GM12878 (cell line): ENCODE measurements around the gene SNAI1. TPM values are rescaled to one million over a fixed set of nuclear protein-coding genes. Genes with fewer than 3 reads are reported as not detected.

Experiments used
- ATF7 ChIP-seq: fragments of 450-650 bp; IDR thresholded peaks from 2 replicates; pipeline ENCODE4 v1.6.1; 2016; ENCODE audit warnings: low read depth, mild to moderate bottlenecking
- BHLHE40 ChIP-seq, 2 experiments: fragments of 450-650 bp in 1 of 2; IDR thresholded peaks; 2 replicates each; pipeline ENCODE4 v1.6.1; 2011 to 2017; ENCODE audit warnings: low read depth in 2 of 2, borderline replicate concordance in 1 of 2, improper control_type of control experiment in 1 of 2, low read length in 1 of 2, mild to moderate bottlenecking in 1 of 2
- CBX5 ChIP-seq: sonication (generic); IDR thresholded peaks from 2 replicates; pipeline ENCODE4 v1.6.1; 2016; ENCODE audit warnings: low read depth, moderate library complexity, mild to moderate bottlenecking, inconsistent platforms
- CHD1 ChIP-seq: IDR thresholded peaks from 2 replicates; pipeline ENCODE4 v1.6.1; 2012; ENCODE audit warnings: low read depth, low read length, improper control_type of control experiment
- EED ChIP-seq: sonication (generic); IDR thresholded peaks from 2 replicates; pipeline ENCODE4 v1.6.1; 2016; ENCODE audit warnings: antibody characterized with exemption, low read depth
- ESRRA ChIP-seq: IDR thresholded peaks from 2 replicates; pipeline ENCODE4 v1.6.1; 2012; ENCODE audit warnings: mild to moderate bottlenecking, low read length, improper control_type of control experiment
- EZH2 ChIP-seq: IDR thresholded peaks from 2 replicates; pipeline ENCODE4 v1.6.1; 2012; ENCODE audit warnings: low read depth, mild to moderate bottlenecking, control low read depth, inconsistent platforms, low read length, borderline replicate concordance; ENCODE audit not compliant: control insufficient read depth
- HCFC1 ChIP-seq: fragments of 150-350 bp; IDR thresholded peaks from 2 replicates; pipeline ENCODE4 v1.6.1; 2014; ENCODE audit warnings: low read length
- HDAC6 ChIP-seq: fragments of 200-600 bp; sonication (generic); IDR thresholded peaks from one replicate; pipeline ENCODE4 v1.8.0; 2017; ENCODE audit warnings: antibody characterized with exemption; ENCODE audit not compliant: unreplicated experiment
- IKZF2 ChIP-seq, 2 experiments: fragments of 450-650 bp; IDR thresholded peaks; 2 replicates each; pipeline ENCODE4 v1.6.1; 2017; ENCODE audit warnings: mild to moderate bottlenecking in 2 of 2, moderate library complexity in 2 of 2
- KDM1A ChIP-seq: fragments of 200-600 bp; sonication (generic); IDR thresholded peaks from 2 replicates; pipeline ENCODE4 v1.6.1; 2016; ENCODE audit warnings: borderline replicate concordance
- MYC ChIP-seq: IDR thresholded peaks from 2 replicates; pipeline ENCODE4 v1.6.1; 2011; ENCODE audit warnings: mild to moderate bottlenecking, low read length, moderate library complexity, inconsistent platforms; ENCODE audit not compliant: insufficient read depth, insufficient replicate concordance, insufficient read length, severe bottlenecking
- NFYA ChIP-seq: IDR thresholded peaks from 2 replicates; pipeline ENCODE4 v1.6.1; 2011; ENCODE audit warnings: low read depth, mild to moderate bottlenecking, low read length, improper control_type of control experiment, borderline replicate concordance
- POLR2AphosphoS2 ChIP-seq: IDR thresholded peaks from 2 replicates; pipeline ENCODE4 v1.6.1; 2011; ENCODE audit warnings: low read depth, mild to moderate bottlenecking, low read length, improper control_type of control experiment, moderate library complexity
- SRF ChIP-seq, 2 experiments: IDR thresholded peaks; 2 replicates each; pipeline ENCODE4 v1.6.1; 2011; ENCODE audit warnings: low read depth in 2 of 2, low read length in 2 of 2, mild to moderate bottlenecking in 1 of 2, moderate library complexity in 1 of 2
- SUPT20H ChIP-seq: IDR thresholded peaks from 2 replicates; pipeline ENCODE4 v1.6.1; 2011; ENCODE audit warnings: low read depth, mild to moderate bottlenecking, low read length, moderate library complexity, borderline replicate concordance; ENCODE audit not compliant: control insufficient read depth
- polyA plus RNA-seq, 11 experiments: library from polyadenylated mRNA; depleted of rRNA in 4 of 11; unstranded in 6 of 11; stranded (reverse) in 5 of 11; fragments of >200 nt; fragmentation: Nextera tagmentation in 4 of 11; fragmentation: Illumina TruSeq in 1 of 11; extraction: Ambion mirVana in 4 of 11; extraction: Trizol in 1 of 11; gene quantifications; 1 replicate in 1 of 11; 2 replicates in 10 of 11; pipeline versions ENCODE4 v1.2.1 to v1.2.3, GENCODE V29; 2011 to 2016; ENCODE audit warnings: inconsistent platforms in 2 of 11, missing spikeins in 2 of 11, low read depth in 1 of 11
- total RNA-seq, 4 experiments: library from RNA; depleted of rRNA in 3 of 4; stranded (reverse); fragments of >200 nt in 3 of 4; fragmentation: Illumina TruSeq in 1 of 4; extraction: Trizol in 1 of 4; gene quantifications; 2 replicates each; pipeline versions ENCODE4 v1.2.1 to v1.2.3, GENCODE V29; 2013 to 2021
- TF ChIP-seq, protein P1 (sequence below): fragments of 450-650 bp; conservative IDR thresholded peaks from 2 replicates; pipeline ENCODE4 v1.6.1; 2017; ENCODE audit warnings: mild to moderate bottlenecking, moderate library complexity
- TF ChIP-seq, protein P2 (sequence below): fragments of 450-650 bp; formaldehyde crosslinking; IDR thresholded peaks from 2 replicates; pipeline ENCODE4 v1.4.0; 2022; ENCODE audit warnings: mild to moderate bottlenecking, moderate library complexity
- TF ChIP-seq, protein P3 (sequence below): IDR thresholded peaks from 2 replicates; pipeline ENCODE4 v1.6.1; 2012; ENCODE audit warnings: low read length, inconsistent platforms
- TF ChIP-seq, protein P4 (sequence below): IDR thresholded peaks from 2 replicates; pipeline ENCODE4 v1.6.1; 2012; ENCODE audit warnings: low read depth, low read length, improper control_type of control experiment
- TF ChIP-seq, protein P5 (sequence below): IDR thresholded peaks from 2 replicates; pipeline ENCODE4 v1.6.1; 2011; ENCODE audit warnings: mild to moderate bottlenecking, low read depth, low read length, moderate library complexity; ENCODE audit not compliant: insufficient replicate concordance

The SNAI1 gene
- total and polyA plus RNA-seq, 10 of the 15 experiments (the other 5 are each of a cell fraction or from before 2014, with no cell fraction given): 0.11 to 0.79 (median 0.24) TPM; not detected in 2

DNA sequence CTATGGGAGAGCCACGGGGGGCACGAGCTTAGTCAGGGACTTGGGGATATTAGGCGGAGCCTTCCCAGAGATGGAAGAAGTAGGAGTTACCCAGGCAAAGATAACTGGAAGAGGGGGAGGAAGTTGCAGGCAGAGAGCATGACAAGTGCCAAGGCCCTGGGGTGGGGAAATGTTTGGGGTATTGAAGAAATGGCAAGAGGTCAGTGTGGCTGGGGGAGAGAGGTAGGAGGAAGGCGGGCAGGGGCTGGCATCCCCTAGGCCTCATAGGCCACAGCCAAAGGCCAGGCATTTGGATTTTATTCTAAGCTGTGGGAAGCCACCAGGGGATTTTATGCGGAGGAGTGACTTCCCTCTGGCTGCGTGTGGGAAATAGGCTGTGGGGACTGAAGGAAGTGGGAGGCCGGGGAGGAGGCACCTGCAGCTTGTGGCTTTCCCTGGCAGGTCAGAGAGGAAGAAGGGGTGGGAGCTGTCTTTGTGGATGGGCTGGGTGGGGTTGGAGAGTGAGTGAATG is 22.7 kb downstream of the SNAI1 start (continued):
- peak; percentile 78; a peak in 3 of 4 replicates for TF ChIP-seq IKZF2 (IDR thresholded peaks at IDR 0.05)
- TF ChIP-seq POLR2AphosphoS2: no peak
- no peak for TF ChIP-seq CBX5
- TF ChIP-seq, protein P1, sequence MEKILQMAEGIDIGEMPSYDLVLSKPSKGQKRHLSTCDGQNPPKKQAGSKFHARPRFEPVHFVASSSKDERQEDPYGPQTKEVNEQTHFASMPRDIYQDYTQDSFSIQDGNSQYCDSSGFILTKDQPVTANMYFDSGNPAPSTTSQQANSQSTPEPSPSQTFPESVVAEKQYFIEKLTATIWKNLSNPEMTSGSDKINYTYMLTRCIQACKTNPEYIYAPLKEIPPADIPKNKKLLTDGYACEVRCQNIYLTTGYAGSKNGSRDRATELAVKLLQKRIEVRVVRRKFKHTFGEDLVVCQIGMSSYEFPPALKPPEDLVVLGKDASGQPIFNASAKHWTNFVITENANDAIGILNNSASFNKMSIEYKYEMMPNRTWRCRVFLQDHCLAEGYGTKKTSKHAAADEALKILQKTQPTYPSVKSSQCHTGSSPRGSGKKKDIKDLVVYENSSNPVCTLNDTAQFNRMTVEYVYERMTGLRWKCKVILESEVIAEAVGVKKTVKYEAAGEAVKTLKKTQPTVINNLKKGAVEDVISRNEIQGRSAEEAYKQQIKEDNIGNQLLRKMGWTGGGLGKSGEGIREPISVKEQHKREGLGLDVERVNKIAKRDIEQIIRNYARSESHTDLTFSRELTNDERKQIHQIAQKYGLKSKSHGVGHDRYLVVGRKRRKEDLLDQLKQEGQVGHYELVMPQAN: no peak
- TF ChIP-seq, protein P2, sequence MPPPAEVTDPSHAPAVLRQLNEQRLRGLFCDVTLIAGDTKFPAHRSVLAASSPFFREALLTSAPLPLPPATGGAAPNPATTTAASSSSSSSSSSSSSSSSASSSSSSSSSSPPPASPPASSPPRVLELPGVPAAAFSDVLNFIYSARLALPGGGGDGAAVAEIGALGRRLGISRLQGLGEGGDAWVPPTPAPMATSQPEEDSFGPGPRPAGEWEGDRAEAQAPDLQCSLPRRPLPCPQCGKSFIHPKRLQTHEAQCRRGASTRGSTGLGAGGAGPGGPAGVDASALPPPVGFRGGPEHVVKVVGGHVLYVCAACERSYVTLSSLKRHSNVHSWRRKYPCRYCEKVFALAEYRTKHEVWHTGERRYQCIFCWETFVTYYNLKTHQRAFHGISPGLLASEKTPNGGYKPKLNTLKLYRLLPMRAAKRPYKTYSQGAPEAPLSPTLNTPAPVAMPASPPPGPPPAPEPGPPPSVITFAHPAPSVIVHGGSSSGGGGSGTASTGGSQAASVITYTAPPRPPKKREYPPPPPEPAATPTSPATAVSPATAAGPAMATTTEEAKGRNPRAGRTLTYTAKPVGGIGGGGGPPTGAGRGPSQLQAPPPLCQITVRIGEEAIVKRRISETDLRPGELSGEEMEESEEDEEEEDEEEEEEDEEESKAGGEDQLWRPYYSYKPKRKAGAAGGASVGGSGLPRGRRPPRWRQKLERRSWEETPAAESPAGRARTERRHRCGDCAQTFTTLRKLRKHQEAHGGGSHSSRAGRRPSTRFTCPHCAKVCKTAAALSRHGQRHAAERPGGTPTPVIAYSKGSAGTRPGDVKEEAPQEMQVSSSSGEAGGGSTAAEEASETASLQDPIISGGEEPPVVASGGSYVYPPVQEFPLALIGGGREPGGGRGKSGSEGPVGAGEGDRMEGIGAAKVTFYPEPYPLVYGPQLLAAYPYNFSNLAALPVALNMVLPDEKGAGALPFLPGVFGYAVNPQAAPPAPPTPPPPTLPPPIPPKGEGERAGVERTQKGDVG: no peak
- TF ChIP-seq SUPT20H: no peak
- TF ChIP-seq CHD1: no peak
- TF ChIP-seq, protein P3, sequence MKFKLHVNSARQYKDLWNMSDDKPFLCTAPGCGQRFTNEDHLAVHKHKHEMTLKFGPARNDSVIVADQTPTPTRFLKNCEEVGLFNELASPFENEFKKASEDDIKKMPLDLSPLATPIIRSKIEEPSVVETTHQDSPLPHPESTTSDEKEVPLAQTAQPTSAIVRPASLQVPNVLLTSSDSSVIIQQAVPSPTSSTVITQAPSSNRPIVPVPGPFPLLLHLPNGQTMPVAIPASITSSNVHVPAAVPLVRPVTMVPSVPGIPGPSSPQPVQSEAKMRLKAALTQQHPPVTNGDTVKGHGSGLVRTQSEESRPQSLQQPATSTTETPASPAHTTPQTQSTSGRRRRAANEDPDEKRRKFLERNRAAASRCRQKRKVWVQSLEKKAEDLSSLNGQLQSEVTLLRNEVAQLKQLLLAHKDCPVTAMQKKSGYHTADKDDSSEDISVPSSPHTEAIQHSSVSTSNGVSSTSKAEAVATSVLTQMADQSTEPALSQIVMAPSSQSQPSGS: no peak
- TF ChIP-seq, protein P4, sequence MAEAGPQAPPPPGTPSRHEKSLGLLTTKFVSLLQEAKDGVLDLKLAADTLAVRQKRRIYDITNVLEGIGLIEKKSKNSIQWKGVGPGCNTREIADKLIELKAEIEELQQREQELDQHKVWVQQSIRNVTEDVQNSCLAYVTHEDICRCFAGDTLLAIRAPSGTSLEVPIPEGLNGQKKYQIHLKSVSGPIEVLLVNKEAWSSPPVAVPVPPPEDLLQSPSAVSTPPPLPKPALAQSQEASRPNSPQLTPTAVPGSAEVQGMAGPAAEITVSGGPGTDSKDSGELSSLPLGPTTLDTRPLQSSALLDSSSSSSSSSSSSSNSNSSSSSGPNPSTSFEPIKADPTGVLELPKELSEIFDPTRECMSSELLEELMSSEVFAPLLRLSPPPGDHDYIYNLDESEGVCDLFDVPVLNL: no peak
- TF ChIP-seq HCFC1: no peak
- TF ChIP-seq HDAC6: no peak
- TF ChIP-seq KDM1A: no peak
- TF ChIP-seq BHLHE40 (IDR thresholded peaks at IDR 0.05; ENCODE audit: borderline replicate concordance in 1 of 2, low read depth in 2 of 2, low read length in 1 of 2): peak; percentile 50 to 56; a peak in 2 of 4 replicates
- TF ChIP-seq ATF7: no peak
- TF ChIP-seq, protein P5, sequence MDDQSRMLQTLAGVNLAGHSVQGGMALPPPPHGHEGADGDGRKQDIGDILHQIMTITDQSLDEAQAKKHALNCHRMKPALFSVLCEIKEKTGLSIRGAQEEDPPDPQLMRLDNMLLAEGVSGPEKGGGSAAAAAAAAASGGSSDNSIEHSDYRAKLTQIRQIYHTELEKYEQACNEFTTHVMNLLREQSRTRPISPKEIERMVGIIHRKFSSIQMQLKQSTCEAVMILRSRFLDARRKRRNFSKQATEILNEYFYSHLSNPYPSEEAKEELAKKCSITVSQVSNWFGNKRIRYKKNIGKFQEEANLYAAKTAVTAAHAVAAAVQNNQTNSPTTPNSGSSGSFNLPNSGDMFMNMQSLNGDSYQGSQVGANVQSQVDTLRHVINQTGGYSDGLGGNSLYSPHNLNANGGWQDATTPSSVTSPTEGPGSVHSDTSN: no peak
- TF ChIP-seq EZH2: no peak
- no peak for TF ChIP-seq NFYA
- TF ChIP-seq SRF (IDR thresholded peaks at IDR 0.05; ENCODE audit: low read depth in 2 of 2, low read length in 2 of 2): no peak
- TF ChIP-seq ESRRA: no peak
- no peak for TF ChIP-seq MYC
- TF ChIP-seq EED: peak; percentile 89
